Ovary (tissue), 9 donors: ENCODE measurements around the gene CNGA4. TPM values are rescaled to one million over a fixed set of nuclear protein-coding genes. Genes with fewer than 3 reads are reported as not detected.
A peak's percentile ranks its signal among the peaks of the same experiment; 100 is the strongest.

Experiments used
- DNase-seq, 5 donors: peaks; one replicate each; pipeline ENCODE4 v3.0.0-alpha.2; 2019 to 2020
- H3K27ac ChIP-seq, 2 donors: fragments of 200-600 bp; one replicate each; pipeline versions ENCODE4 v1.5.1 to v1.8.0; 2019 to 2022
- H3K27me3 ChIP-seq: fragments of 200-600 bp; one replicate; pipeline ENCODE4 v1.8.0; 2022
- H3K36me3 ChIP-seq: fragments of 200-600 bp; sonication (generic); one replicate; pipeline ENCODE4 v1.5.1; 2019
- H3K4me1 ChIP-seq: one replicate; pipeline ENCODE4 v1.8.1; 2013; ENCODE audit warnings: mild to moderate bottlenecking, moderate library complexity; ENCODE audit not compliant: insufficient read depth
- H3K4me3 ChIP-seq: fragments of 200-600 bp; sonication (generic); one replicate; pipeline ENCODE4 v1.5.1; 2017
- H3K9me3 ChIP-seq, 2 donors: fragments of 200-600 bp in 1 of 2; sonication (generic) in 1 of 2; one replicate each; pipeline versions ENCODE4 v1.5.1 to v1.8.1; 2013 to 2019; ENCODE audit warnings: mild to moderate bottlenecking in 1 of 2, moderate library complexity in 1 of 2
- EP300 ChIP-seq: sonication (generic); formaldehyde crosslinking; IDR thresholded peaks from one replicate; pipeline ENCODE4 v1.6.1; 2017; ENCODE audit warnings: antibody characterized with exemption
- POLR2A ChIP-seq: fragments of 450-650 bp; IDR thresholded peaks from one replicate; pipeline ENCODE4 v1.6.1; 2017; ENCODE audit warnings: antibody characterized with exemption, mild to moderate bottlenecking, moderate library complexity
- WGBS, 3 donors: extraction: QIAGEN DNeasy Blood & Tissue Kit in 1 of 3; methylation state at CpG; one replicate each; pipeline versions ENCODE4 v1.1.5 to v1.1.7; 2013 to 2017; 5-methylcytosine and 5-hydroxymethylcytosine counted together
- intact Hi-C, 4 donors: fragments of 100-400 bp; cut with DNase I; formaldehyde crosslinking; loops; one replicate each; pipeline versions ENCODE4 v1.11.0 to v1.15.1; 2022 to 2023
- polyA plus RNA-seq, 2 donors: library from polyadenylated mRNA; stranded (reverse); fragments of 200-250 nt in 1 of 2; fragments of 350-450 nt in 1 of 2; fragmentation: Illumina TruSeq in 1 of 2; extraction: RNeasy Lipid Tissue Mini Kit (QIAGEN cat#74804) in 1 of 2; gene quantifications; one replicate each; pipeline ENCODE4 v1.2.3, GENCODE V29; 2013 to 2014
- total RNA-seq, 7 donors: library from RNA; depleted of rRNA in 2 of 7; stranded (reverse); fragments of >200 nt in 2 of 7; fragmentation: NEBNext Ultra II Directional in 3 of 7; extraction: Animal tissue kit (Norgen Biotek cat#: 25700) in 3 of 7; gene quantifications; one replicate each; pipeline versions ENCODE4 v1.1.0 to v1.2.4, GENCODE V29; 2016 to 2023
- TF ChIP-seq, protein P1 (sequence below), 3 donors: fragments of 450-650 bp in 2 of 3; fragments of 200-600 bp in 1 of 3; IDR thresholded peaks; one replicate each; pipeline versions ENCODE4 v1.5.1 to v1.8.0; 2016 to 2022; ENCODE audit warnings: antibody characterized with exemption in 3 of 3, mild to moderate bottlenecking in 1 of 3
- donor health status: DM: no; HTN: no; CAD: no; lungs with moderate emphysema.
- donor health status: DM: no; HTN: no; CAD: no.
- donor health status: Bipolar disorder and iron deficiency.
- donor health status: DM: yes; HTN: yes; CAD: no.
- donor health status: DM: no; HTN: no; CAD: no.
- donor health status: DM: yes; HTN: yes; CAD: no.

Gene CNGA4
- total and polyA plus RNA-seq, 9 donors, result 0.10 to 2.9 (median 0.38) TPM

DNA sequence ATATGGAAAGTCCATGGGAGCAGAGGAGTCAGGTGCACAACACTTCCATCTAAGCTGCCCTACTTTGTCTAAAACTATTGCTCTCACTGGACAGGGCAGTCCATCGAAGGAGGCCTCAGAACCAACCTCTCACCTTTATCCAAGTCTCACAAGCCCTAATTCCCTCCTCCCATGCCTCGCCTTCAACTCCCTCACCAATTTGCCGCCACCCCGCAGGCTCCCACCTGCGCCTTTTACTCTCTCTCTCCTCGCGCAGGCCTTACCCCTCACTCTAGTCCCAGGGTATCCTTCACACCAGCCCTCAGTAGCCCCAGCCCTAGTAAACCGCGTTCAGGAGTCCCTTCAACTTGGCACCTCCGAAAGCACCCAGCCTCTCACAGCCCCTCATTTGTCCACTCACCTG lies 4.9 kb upstream of the CNGA4 start:
- TF ChIP-seq, protein P1, sequence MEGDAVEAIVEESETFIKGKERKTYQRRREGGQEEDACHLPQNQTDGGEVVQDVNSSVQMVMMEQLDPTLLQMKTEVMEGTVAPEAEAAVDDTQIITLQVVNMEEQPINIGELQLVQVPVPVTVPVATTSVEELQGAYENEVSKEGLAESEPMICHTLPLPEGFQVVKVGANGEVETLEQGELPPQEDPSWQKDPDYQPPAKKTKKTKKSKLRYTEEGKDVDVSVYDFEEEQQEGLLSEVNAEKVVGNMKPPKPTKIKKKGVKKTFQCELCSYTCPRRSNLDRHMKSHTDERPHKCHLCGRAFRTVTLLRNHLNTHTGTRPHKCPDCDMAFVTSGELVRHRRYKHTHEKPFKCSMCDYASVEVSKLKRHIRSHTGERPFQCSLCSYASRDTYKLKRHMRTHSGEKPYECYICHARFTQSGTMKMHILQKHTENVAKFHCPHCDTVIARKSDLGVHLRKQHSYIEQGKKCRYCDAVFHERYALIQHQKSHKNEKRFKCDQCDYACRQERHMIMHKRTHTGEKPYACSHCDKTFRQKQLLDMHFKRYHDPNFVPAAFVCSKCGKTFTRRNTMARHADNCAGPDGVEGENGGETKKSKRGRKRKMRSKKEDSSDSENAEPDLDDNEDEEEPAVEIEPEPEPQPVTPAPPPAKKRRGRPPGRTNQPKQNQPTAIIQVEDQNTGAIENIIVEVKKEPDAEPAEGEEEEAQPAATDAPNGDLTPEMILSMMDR (IDR thresholded peaks at IDR 0.05), result no peak
- peak overlapping the region; percentile 88 for H3K4me3 ChIP-seq
- peak overlapping the region; percentile 53 to 72 for H3K27ac ChIP-seq
- DNase-seq, result peak in 1 of 5 donors; percentile 24
- no peaks in the 10 kb centered on the region for H3K27me3 ChIP-seq
- intact Hi-C loops, result loop anchor here in 2 of 4 donors (10.0 kb wide), 2 partner anchors 91 to 241 kb away; partner anchors contain the start of genes CAVIN3 (in 1 of the 2) and TRIM3 (in 1 of the 2)
- no peaks in the 10 kb centered on the region for H3K36me3 ChIP-seq
- WGBS, 3 donors, result 0 to 1% (median 1%) methylated on average over 10 of the region's 10 CpGs
- H3K9me3 ChIP-seq, result no peaks in the 10 kb centered on the region
- peaks cover 4% of the 10 kb centered on the region for H3K4me1 ChIP-seq

DNA sequence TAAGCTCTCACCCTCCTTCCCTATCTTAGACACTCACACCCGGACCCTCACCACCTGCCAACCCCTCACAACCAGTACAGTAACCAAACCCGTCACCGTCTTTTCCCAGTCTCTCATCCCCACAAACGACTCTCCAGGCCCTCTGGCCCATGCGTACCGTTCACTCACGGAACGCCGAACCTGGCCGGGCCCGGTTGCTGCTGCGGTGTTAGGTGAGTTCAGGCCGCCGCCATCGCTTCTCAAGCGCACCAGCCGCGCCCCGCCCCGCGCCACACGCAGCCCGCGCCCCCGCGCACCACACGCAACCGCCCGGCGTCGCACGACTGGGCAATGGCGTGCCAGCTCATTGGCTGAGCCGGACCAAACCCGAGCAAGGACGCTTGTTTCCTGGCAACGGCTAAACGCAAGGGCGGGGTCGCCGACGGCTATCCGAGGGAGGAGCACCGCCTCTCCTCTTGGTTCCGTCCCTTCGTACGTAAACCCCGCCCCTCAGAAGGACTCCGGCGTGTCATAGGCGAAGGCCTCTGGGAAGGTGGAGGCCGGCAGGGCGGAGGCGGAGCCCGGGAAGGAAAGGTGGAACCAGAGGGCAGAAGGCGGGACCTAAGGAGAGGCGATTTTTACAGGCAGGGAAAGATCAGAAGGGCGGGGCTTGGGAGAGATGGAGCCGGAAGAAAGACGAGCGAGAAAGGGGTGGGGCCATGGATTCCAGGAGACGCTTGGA lies 4.3 kb upstream of the CNGA4 start, which contains the start of gene FHIP1B:
Gene FHIP1B, minus strand, starts transcription at position 250 of the 721 bp plus-strand sequence. CDS start 10,120 bp downstream, outside the sequence.
- 0 to 1% (median 0%) methylated on average over 62 of the region's 62 CpGs for WGBS, 3 donors
- Histone ChIP-seq H3K4me1 (peaks cover 4% of the 10 kb centered on the region), H3K4me3 (peak within 1 kb of the TSS; percentile 88), H3K27me3 (no peaks in the 10 kb centered on the region), H3K9me3 (no peaks in the 10 kb centered on the region), H3K27ac (peak within 1 kb of the TSS; percentile 53 to 82), H3K36me3 (no peaks in the 10 kb centered on the region)
- peak; percentile 99 to 100 (median 99) for DNase-seq
- intact Hi-C loops, result loop anchor here in 2 of 4 donors (5.0 to 10.0 kb wide), 3 partner anchors 90 to 373 kb away; partner anchors contain the start of genes CAVIN3 (in 1 of the 2) and TRIM3 (in 1 of the 2)
- TF ChIP-seq EP300 (no peak), POLR2A (peak; percentile 61)

DNA sequence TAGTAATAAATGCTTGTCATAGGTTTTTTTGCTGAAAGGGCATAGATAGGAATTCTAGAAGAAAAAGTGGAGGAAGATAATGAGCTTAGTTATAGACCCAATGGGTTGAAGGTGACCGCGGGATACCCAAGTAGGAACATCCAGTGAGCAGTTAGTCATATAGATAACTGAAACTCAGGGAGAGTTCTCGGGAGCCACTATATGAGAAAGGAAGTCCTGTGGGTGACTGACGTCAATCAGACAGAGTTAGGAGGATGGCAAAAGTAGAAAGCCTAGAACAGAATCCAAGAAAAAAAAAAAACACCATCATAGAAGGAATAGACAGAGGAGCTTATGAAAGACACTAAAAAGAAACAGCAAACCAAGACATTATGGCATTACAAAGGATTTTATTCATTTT lies 1.6 kb upstream of the CNGA4 start:
- Histone ChIP-seq H3K9me3 (no peaks in the 10 kb centered on the region), H3K27ac (no peak overlapping the region), H3K4me1 (peaks cover 4% of the 10 kb centered on the region), H3K27me3 (no peaks in the 10 kb centered on the region), H3K36me3 (no peaks in the 10 kb centered on the region), H3K4me3 (no peak overlapping the region)
- DNase-seq, result no peak
- intact Hi-C loops, result loop anchor here in 2 of 4 donors (5.0 to 10.0 kb wide), 3 partner anchors 88 to 370 kb away; partner anchors contain the start of genes CAVIN3 (in 1 of the 2) and TRIM3 (in 1 of the 2)
- no peak for TF ChIP-seq POLR2A
- TF ChIP-seq EP300, result no peak
- TF ChIP-seq, protein P1 (IDR thresholded peaks at IDR 0.05), result no peak
- WGBS, 3 donors, result 81 to 89% (median 87%) methylated on average over 4 of the region's 4 CpGs

DNA sequence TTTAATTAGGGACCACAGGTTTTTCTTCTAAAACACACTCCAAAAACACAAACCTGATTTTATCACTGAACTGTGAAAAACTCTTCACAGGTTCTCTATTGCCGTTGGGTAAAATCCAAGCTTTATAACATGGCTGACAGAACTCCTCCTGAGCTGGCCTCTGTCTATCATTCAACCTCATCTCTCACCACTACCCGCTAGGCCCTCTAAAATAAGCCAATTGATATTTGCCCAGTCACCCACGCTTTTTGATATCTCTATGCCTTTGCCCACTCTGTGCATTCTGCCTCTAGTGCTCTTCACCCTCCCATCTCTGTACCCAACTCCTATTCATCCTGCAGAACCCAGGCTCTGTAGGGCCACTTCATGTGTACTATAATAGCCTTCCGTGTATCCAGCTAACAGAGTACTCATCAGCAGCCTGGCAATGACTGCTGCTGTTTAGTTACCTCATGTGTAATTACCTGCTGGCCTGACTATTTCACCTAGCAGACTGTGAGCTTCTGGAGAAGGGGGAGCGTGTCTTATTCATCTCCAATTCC lies 1.1 kb upstream of the CNGA4 start:
- Histone ChIP-seq H3K36me3 (no peaks in the 10 kb centered on the region), H3K9me3 (no peaks in the 10 kb centered on the region), H3K4me3 (no peak overlapping the region), H3K27me3 (no peaks in the 10 kb centered on the region), H3K27ac (no peak overlapping the region), H3K4me1 (peaks cover 4% of the 10 kb centered on the region)
- 82 to 89% (median 89%) methylated on average over 5 of the region's 5 CpGs for WGBS, 3 donors
- intact Hi-C loops, result loop anchor here in 2 of 4 donors (5.0 to 10.0 kb wide), 3 partner anchors 87 to 369 kb away; partner anchors contain the start of genes CAVIN3 (in 1 of the 2) and TRIM3 (in 1 of the 2)
- TF ChIP-seq, protein P1 (IDR thresholded peaks at IDR 0.05), result no peak
- TF ChIP-seq EP300, result no peak
- TF ChIP-seq POLR2A, result no peak
- no peak for DNase-seq
